ENCODE measurements around the gene TRMU. TPM values are rescaled to one million over a fixed set of nuclear protein-coding genes. Genes with fewer than 3 reads are reported as not detected.

TRMU gene
- total and polyA plus RNA-seq, 4 donors: 14.3 to 34.4 (median 18.6) TPM

DNA sequence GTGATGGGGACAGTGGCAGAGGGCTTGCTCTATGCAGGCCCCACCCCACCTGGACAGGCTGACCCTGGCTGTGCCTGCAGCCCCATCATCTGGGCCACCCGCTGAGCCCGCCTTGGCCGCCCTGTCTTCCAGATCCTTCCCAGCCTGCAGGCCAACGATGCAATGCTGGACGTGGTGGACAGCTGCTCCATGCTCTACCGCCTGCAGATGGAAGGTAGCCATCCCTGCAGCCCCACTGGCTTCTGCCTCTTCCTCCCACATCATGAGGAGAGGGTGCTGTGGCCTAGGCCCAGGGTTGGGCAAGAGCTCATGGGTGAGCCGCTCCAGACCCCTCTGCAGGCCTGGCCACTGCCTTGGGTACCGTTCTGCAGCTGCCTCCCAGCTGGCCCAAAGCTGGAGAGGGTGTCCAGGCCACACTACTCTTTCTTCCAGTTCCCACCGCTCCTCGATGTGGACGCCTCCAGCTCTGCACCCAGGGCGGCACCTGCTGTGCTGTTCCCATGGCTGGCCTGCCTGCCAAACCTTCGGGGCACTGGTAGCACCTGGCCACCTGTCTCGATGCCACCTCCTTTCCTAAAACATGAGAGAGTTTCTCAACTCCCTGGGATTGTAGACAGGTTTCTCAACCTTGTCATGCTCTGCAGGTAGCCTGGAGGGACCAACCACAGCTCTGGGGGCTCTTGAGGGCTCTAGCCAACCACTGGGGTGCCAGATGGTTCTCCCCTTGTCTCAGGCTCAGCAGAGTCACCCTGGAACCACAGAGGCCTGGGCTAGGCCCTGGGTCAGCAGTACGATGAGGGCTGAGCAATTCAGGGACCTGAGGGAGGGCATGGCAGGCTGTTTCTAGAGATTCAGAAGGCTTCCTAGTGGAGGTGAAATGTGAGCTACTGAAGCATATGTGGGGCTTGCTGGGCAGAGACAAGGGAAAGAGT, 48.3 kb upstream of the TRMU start:
- H3K9me3 ChIP-seq (ENCODE audit: control insufficient read depth in 4 of 4, low read length in 3 of 4): no peaks in the 10 kb centered on the region
- H3K27ac ChIP-seq (ENCODE audit: low read depth in 1 of 2, low read length in 2 of 2): peak overlapping the region; percentile 13 to 39
- WGBS: 95% methylated on average over 15 of the region's 15 CpGs
- H3K4me1 ChIP-seq (ENCODE audit: control insufficient read depth in 4 of 4, insufficient read depth in 4 of 4, low read length in 3 of 4): peaks cover 0 to 4% (median 2%) of the 10 kb centered on the region in 4 donors
- H3K4me3 ChIP-seq (ENCODE audit: low read depth in 1 of 3, low read length in 3 of 3): no peak overlapping the region
- TF ChIP-seq, protein P1, sequence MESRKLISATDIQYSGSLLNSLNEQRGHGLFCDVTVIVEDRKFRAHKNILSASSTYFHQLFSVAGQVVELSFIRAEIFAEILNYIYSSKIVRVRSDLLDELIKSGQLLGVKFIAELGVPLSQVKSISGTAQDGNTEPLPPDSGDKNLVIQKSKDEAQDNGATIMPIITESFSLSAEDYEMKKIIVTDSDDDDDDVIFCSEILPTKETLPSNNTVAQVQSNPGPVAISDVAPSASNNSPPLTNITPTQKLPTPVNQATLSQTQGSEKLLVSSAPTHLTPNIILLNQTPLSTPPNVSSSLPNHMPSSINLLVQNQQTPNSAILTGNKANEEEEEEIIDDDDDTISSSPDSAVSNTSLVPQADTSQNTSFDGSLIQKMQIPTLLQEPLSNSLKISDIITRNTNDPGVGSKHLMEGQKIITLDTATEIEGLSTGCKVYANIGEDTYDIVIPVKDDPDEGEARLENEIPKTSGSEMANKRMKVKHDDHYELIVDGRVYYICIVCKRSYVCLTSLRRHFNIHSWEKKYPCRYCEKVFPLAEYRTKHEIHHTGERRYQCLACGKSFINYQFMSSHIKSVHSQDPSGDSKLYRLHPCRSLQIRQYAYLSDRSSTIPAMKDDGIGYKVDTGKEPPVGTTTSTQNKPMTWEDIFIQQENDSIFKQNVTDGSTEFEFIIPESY (IDR thresholded peaks at IDR 0.05): no peak
- TF ChIP-seq JUND (IDR thresholded peaks at IDR 0.05): no peak
- TF ChIP-seq RAD21 (IDR thresholded peaks at IDR 0.05): no peak
- no peak for TF ChIP-seq HNF4A (conservative IDR thresholded peaks at IDR 0.05)
- TF ChIP-seq SP1 (IDR thresholded peaks at IDR 0.05): no peak
- no peak for TF ChIP-seq NR2F2 (IDR thresholded peaks at IDR 0.05)
- TF ChIP-seq, protein P2, sequence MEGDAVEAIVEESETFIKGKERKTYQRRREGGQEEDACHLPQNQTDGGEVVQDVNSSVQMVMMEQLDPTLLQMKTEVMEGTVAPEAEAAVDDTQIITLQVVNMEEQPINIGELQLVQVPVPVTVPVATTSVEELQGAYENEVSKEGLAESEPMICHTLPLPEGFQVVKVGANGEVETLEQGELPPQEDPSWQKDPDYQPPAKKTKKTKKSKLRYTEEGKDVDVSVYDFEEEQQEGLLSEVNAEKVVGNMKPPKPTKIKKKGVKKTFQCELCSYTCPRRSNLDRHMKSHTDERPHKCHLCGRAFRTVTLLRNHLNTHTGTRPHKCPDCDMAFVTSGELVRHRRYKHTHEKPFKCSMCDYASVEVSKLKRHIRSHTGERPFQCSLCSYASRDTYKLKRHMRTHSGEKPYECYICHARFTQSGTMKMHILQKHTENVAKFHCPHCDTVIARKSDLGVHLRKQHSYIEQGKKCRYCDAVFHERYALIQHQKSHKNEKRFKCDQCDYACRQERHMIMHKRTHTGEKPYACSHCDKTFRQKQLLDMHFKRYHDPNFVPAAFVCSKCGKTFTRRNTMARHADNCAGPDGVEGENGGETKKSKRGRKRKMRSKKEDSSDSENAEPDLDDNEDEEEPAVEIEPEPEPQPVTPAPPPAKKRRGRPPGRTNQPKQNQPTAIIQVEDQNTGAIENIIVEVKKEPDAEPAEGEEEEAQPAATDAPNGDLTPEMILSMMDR (IDR thresholded peaks at IDR 0.05; ENCODE audit: low read depth, low read length, missing input control): no peak
- TF ChIP-seq TAF1 (conservative IDR thresholded peaks at IDR 0.05): no peak
- no peak for TF ChIP-seq MAX (IDR thresholded peaks at IDR 0.05)
- no peak for TF ChIP-seq ATF3 (IDR thresholded peaks at IDR 0.05)
- no peak for TF ChIP-seq HNF4G (IDR thresholded peaks at IDR 0.05)
- no peak for TF ChIP-seq RXRA (IDR thresholded peaks at IDR 0.05)
- TF ChIP-seq FOXA2 (IDR thresholded peaks at IDR 0.05): no peak
- no peak for TF ChIP-seq GABPA (IDR thresholded peaks at IDR 0.05 in 1 of 2, conservative IDR thresholded peaks at IDR 0.05 in 1 of 2)
- H3K27me3 ChIP-seq (ENCODE audit: control insufficient read depth in 4 of 4, insufficient read depth in 4 of 4, low read length in 3 of 4): no peaks in the 10 kb centered on the region
- DNase-seq (ENCODE audit: low spot score): no peak
- H3K36me3 ChIP-seq (ENCODE audit: control insufficient read depth in 4 of 4, insufficient read depth in 3 of 4, low read depth in 1 of 4, low read length in 3 of 4): peaks cover 39 to 88% (median 71%) of the 10 kb centered on the region in 4 donors
- no peak overlapping the region for H3K9ac ChIP-seq (ENCODE audit: low read depth in 1 of 2, low read length in 2 of 2)

DNA sequence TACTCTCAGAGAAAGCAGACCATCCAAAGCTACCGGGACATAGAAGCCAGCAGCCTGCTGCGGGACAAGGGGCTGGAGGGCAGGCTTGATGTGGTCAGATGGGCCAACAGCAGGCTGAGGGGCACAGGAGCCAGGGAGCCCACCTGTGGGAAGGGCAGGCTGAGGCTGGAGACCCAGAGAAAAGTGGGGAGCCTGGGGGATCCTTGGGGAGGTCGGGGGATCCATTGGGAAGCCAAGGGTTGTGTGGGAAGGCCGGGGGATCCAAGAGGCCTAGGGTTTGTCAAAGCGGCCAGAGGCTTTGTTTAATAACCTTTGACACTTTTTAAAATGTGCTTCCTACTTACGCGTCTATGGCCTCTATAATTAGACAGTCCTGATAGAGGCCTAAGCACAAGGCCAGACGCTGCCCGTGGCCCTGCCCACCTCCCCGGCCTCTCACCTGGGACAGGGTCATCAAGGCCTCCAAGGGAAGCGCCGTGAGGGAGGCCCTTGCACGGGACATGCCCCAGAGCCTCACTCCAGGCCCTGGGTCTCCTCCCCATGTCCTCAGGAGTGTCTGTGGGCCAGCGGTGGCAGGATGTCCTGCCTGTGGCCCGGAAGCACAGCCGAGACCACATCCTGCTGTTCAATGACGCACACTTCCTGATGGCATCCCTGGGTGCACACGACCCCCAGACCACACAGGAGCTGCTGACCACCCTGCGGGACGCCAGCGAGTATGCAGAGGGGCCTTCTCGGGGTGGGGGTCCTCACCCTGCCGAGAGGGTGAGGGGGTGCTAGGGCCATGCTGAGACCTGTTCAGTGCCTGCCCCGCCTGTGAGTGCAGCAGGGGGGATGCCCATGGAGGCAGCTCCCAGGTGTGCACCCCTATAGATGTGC, 47.4 kb upstream of the TRMU start:
- WGBS: 79% methylated on average over 24 of the region's 24 CpGs
- no peaks in the 10 kb centered on the region for H3K27me3 ChIP-seq (ENCODE audit: control insufficient read depth in 4 of 4, insufficient read depth in 4 of 4, low read length in 3 of 4)
- no peak for DNase-seq (ENCODE audit: low spot score)
- H3K9me3 ChIP-seq (ENCODE audit: control insufficient read depth in 4 of 4, low read length in 3 of 4): no peaks in the 10 kb centered on the region
- peaks cover 40 to 88% (median 73%) of the 10 kb centered on the region in 4 donors for H3K36me3 ChIP-seq (ENCODE audit: control insufficient read depth in 4 of 4, insufficient read depth in 3 of 4, low read depth in 1 of 4, low read length in 3 of 4)
- peak overlapping the region; percentile 13 to 39 for H3K27ac ChIP-seq (ENCODE audit: low read depth in 1 of 2, low read length in 2 of 2)
- TF ChIP-seq YY1 (IDR thresholded peaks at IDR 0.05) (no peak), GABPA (IDR thresholded peaks at IDR 0.05 in 1 of 2, conservative IDR thresholded peaks at IDR 0.05 in 1 of 2) (peak in 1 of 2 donors; percentile 43), REST (IDR thresholded peaks at IDR 0.05) (no peak), JUND (IDR thresholded peaks at IDR 0.05) (no peak), SP1 (IDR thresholded peaks at IDR 0.05) (peak; percentile 41), NR2F2 (IDR thresholded peaks at IDR 0.05) (peak; percentile 59), HNF4A (conservative IDR thresholded peaks at IDR 0.05) (no peak)
- H3K4me3 ChIP-seq (ENCODE audit: low read depth in 1 of 3, low read length in 3 of 3): no peak overlapping the region
- H3K4me1 ChIP-seq (ENCODE audit: control insufficient read depth in 4 of 4, insufficient read depth in 4 of 4, low read length in 3 of 4): peaks cover 0 to 4% (median 2%) of the 10 kb centered on the region in 4 donors
- H3K9ac ChIP-seq (ENCODE audit: low read depth in 1 of 2, low read length in 2 of 2): no peak overlapping the region

All from liver (tissue), 9 donors.